Activated T-cell treated with anti-CD3 and anti-CD28 coated beads, Interleukin-2, amount 50 U/mL, for 4 hours (primary cell): Measurements from ENCODE around the gene DIS3L2. TPM values are rescaled to one million over a fixed set of nuclear protein-coding genes. Genes with fewer than 3 reads are reported as not detected.

Source experiments
- ATAC-seq, 2 donors: fragments of 200-7000 bp; cut with Tn5 transposase; one replicate each; pipeline ENCODE4 v1.10.0; 2021
- DNase-seq: peaks from one replicate; pipeline ENCODE4 v3.0.0-alpha.2; 2020
- H3K27me3 Mint-ChIP-seq: one replicate; pipeline ENCODE4 v1.8.0; 2021; ENCODE audit warnings: low read depth, mixed read lengths
- H3K36me3 Mint-ChIP-seq: one replicate; pipeline ENCODE4 v1.8.0; 2022; ENCODE audit warnings: mixed read lengths; ENCODE audit not compliant: insufficient read depth
- H3K4me1 Mint-ChIP-seq: one replicate; pipeline ENCODE4 v1.8.0; 2021; ENCODE audit warnings: low read depth, mixed read lengths
- H3K4me3 Mint-ChIP-seq: one replicate; pipeline ENCODE4 v1.8.0; 2021; ENCODE audit warnings: mild to moderate bottlenecking, moderate library complexity, mixed read lengths
- H3K9me3 Mint-ChIP-seq: one replicate; pipeline ENCODE4 v1.8.0; 2021; ENCODE audit warnings: mixed read lengths
- total RNA-seq, 3 donors: library from RNA; stranded (reverse); gene quantifications; one replicate each; pipeline ENCODE4 v1.2.1, GENCODE V29; 2021

The DIS3L2 gene
- total RNA-seq, 3 donors from 2014 or later: 38.5 to 43.7 (median 41.4) TPM

DNA sequence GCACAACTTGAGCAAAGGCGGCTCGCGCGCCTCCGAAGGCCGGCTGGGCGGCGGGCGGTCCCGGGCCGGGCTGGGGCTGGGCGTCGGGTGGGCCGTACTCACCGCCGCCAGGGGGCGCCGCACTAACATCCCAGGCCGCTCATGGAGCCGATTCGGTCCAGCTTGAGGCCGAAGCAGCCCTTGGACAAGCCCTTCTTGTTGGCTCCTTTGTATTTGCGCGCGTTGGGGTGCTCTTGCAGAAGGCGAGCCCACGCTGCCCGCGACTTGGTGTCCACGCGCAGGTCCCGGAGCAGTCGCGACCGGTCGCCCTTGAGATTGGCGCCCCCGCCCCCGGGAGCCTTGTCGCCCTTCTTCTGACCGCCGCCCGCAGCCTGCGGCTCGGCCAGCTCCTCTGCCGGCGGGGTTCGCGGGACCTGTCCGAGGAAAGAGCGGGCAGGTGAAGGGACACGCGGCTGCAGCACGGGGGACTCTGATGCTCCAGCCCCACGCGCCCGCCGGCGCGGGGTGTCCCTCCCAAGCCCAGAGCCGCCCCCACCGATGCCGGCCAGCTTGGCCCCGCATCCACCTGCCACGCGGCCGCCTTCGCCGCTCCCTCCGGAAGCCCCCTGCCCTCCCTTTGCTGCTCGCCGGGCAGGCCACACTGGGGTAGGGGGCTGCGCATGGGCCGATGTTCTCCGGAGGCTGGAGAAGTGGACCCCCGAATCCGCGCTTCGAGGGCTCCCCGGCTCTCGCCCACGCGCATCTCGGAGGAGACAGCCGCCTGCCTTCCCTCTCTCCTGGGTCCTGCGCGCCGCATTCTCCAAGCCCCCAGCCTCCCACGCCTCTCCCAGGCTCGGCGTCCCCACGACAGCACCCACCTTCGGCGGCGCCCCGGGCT, 36.0 kb upstream of the DIS3L2 start:
- H3K36me3 Mint-ChIP-seq: no peaks in the 10 kb centered on the region
- peaks cover 10% of the 10 kb centered on the region for H3K4me1 Mint-ChIP-seq
- ATAC-seq (peak; percentile 49 to 58), DNase-seq (peak; percentile 59)
- H3K9me3 Mint-ChIP-seq: no peaks in the 10 kb centered on the region
- H3K27me3 Mint-ChIP-seq: peaks cover 46% of the 10 kb centered on the region
- no peak overlapping the region for H3K4me3 Mint-ChIP-seq

DNA sequence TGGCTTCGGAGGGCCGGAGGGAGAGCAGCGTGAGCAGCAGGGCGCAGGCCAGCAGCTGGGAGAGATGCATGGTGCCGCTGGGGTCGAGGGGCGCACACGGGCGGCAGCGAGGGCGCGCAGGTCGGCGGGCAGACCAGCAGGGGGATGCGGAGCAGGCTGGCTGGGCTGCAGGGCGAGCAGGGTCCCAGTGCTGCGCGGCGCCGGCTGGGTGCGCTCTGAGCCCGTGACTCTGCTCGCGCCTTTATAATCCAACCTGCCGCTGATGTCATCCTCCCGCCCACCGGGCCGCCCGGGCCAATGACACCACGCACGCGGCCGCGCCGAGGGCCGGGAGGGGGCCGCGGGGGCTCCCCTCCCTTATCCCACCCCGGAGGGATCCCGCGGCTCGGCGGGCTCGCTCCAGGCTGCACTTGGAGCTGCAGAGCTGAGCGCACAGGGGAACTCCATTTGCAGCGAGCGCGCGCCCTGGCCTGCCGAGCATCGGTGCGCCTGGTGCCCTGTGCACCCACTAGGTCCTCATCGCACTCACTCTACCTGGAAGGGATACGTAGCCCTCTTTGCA, 35.3 kb upstream of the DIS3L2 start, which contains the start of gene NPPC:
Gene NPPC, minus strand, starts transcription at position 217 of the 562 bp plus-strand sequence. Its CDS starts 147 bp downstream, at position 70.
- H3K27me3 Mint-ChIP-seq: peaks cover 46% of the 10 kb centered on the region
- H3K4me1 Mint-ChIP-seq: peaks cover 10% of the 10 kb centered on the region
- ATAC-seq (peak; percentile 92 to 94), DNase-seq (peak; percentile 55)
- peak within 1 kb of the TSS; percentile 62 for H3K4me3 Mint-ChIP-seq
- H3K9me3 Mint-ChIP-seq: no peaks in the 10 kb centered on the region
- no peaks in the 10 kb centered on the region for H3K36me3 Mint-ChIP-seq

DNA sequence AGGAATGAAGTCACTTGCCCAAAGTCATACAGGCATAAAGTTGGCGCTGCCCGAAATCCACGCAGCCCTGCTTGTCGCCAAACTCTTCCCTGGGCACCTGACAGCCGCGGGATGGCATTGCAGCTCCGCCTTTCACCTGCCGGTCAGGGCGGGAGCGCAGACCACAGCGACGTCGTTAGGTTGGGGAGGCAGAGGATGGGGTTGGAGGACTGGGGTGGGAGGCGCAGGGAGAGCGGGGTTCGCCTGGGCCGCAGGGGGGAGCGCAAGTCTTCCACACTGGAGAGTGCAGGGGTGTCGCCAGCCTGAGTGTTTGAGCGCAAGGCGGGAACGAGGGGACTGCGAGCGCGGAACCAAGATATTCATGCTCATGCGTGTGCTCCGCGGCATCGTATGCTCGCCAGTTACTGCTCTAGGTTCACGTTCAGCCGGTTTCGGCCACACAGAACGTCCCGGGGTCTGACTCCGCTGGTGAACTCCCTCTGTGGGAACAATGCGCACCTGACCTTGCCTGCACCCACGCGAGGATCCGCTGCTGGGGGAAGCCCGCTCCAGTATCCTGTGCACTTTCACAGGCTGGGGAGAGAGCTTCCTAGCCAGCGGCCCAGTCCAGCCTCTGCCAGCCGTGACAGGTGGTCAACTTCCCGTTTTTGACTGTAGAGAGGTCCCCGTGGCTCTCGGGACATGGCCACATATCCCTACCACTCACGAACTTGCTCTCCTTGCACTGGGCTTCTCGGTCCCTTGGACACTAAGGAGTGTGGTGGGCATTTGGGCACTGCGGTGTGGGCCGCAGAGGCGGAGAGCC, 34.5 kb upstream of the DIS3L2 start:
- peaks cover 46% of the 10 kb centered on the region for H3K27me3 Mint-ChIP-seq
- no peaks in the 10 kb centered on the region for H3K36me3 Mint-ChIP-seq
- no peaks in the 10 kb centered on the region for H3K9me3 Mint-ChIP-seq
- peak; percentile 21 to 35 for ATAC-seq
- no peak for DNase-seq
- H3K4me1 Mint-ChIP-seq: peaks cover 10% of the 10 kb centered on the region
- peak overlapping the region; percentile 62 for H3K4me3 Mint-ChIP-seq

DNA sequence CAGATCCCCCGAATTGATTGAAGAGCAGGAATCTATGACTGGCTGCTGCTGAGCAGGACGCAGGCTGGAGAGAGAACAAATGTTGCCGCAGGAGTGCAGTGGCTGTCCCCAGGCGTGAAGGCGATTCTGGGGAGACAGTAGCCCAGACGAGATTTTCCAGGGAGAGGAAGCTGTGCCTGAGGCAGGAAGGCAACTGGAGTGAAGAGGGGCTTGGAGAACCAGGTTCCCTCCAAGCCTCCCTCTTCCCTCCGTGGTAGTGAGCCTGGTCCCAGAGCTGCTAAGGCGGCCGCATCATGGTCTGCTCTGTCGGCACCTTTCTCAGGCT, 34.0 kb upstream of the DIS3L2 start:
- Mint-ChIP-seq H3K4me1 (peaks cover 10% of the 10 kb centered on the region), H3K36me3 (no peaks in the 10 kb centered on the region), H3K4me3 (no peak overlapping the region), H3K9me3 (no peaks in the 10 kb centered on the region), H3K27me3 (peaks cover 41% of the 10 kb centered on the region)
- DNase-seq (no peak), ATAC-seq (no peak)

DNA sequence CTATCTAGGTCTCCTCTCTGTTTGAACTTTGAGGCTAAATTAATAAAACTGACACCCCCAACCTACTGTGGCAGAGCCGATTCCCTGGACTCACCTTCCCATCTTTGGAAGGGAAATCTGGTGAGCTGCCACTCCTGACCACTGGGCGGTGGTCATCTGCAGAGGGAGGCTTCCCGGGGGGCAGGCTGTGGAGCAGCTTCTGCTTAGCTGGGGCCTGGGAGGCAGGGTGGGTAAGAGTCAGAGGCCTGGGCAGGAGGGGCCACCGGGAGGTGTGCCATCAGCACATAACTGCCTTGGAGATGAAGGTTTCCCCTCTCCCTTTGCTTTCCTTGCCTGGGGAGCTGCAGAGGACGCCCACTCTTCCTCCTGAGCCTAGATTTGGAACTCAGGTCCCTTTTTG, 33.0 kb upstream of the DIS3L2 start:
- peaks cover 36% of the 10 kb centered on the region for H3K27me3 Mint-ChIP-seq
- peaks cover 10% of the 10 kb centered on the region for H3K4me1 Mint-ChIP-seq
- no peak overlapping the region for H3K4me3 Mint-ChIP-seq
- no peaks in the 10 kb centered on the region for H3K9me3 Mint-ChIP-seq
- DNase-seq (no peak), ATAC-seq (no peak)
- no peaks in the 10 kb centered on the region for H3K36me3 Mint-ChIP-seq

DNA sequence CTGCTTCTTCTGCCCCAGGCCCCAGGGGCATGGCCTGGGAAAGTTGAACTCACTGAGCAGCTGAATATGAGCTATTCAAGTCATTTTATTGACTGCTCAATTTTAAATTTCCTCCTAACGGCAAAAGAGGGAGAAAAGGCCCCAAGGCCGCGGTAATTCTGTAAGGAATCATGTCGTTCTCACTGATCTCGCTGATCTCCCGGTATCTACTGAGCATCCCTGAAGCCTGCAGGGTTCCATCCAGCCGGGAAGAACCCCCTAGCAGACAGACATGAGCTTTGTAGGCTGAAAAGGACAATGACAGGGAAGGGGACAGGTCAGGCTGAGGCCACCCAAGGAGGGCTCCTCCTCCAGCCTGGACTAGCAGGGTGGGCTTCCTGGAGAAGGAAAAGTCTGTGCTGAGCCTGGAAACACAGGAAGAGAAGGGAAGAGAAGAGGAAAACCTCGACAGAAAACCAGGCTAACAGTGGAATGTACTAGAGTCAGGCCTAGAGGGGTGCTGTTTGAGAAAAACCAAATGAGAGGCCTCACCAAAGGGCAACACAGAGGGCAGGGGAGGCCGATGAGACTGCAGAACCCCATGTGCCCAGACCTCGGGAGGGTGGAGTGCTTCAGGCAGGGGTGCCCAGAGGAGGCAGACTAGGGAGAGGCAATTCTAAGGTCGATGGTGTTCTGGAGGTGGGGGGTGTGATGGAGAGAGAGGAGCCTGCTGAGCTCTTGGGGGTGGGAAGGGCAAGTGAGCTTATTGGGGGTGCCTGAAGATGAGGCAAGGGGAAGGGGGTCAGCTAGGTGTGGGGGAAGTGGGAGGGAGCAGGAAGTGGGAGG, 32.4 kb upstream of the DIS3L2 start:
- ATAC-seq (no peak), DNase-seq (no peak)
- Mint-ChIP-seq H3K9me3 (no peaks in the 10 kb centered on the region), H3K4me1 (peaks cover 9% of the 10 kb centered on the region), H3K36me3 (no peaks in the 10 kb centered on the region), H3K4me3 (no peak overlapping the region), H3K27me3 (peaks cover 29% of the 10 kb centered on the region)

DNA sequence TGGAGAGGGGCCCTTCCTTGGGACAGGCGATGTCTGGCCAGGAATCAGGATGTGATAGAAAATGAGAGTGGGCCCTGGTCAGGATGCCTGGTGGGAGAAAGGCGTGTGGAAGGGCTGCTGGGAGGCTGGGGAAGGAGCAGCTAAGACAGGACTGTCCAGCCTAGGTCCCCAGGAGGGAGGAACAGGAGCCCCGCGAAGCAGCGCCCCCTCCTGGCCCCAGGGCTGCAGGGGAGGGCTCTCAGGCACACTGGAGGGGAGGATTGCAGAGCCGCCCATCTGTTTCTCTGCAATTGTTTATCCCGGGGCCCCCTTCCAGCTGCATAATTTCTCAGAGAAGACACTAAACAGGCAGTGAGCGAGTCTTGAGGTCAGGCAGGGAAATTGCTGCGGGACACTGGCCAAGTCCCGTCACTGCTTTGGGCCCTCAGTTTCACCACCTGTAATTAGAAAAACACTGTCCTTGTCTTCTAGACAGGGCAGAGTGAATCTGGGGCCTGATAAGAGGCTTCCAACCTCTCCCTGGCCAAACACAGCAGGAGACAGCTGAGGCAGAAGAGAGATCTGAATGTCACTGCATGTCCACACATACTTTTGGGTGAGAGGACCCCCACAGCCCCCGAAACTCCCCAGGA, 31.4 kb upstream of the DIS3L2 start:
- H3K4me1 Mint-ChIP-seq: peaks cover 6% of the 10 kb centered on the region
- H3K27me3 Mint-ChIP-seq: peaks cover 21% of the 10 kb centered on the region
- no peaks in the 10 kb centered on the region for H3K36me3 Mint-ChIP-seq
- no peaks in the 10 kb centered on the region for H3K9me3 Mint-ChIP-seq
- H3K4me3 Mint-ChIP-seq: no peak overlapping the region
- ATAC-seq: no peak
- no peak for DNase-seq

DNA sequence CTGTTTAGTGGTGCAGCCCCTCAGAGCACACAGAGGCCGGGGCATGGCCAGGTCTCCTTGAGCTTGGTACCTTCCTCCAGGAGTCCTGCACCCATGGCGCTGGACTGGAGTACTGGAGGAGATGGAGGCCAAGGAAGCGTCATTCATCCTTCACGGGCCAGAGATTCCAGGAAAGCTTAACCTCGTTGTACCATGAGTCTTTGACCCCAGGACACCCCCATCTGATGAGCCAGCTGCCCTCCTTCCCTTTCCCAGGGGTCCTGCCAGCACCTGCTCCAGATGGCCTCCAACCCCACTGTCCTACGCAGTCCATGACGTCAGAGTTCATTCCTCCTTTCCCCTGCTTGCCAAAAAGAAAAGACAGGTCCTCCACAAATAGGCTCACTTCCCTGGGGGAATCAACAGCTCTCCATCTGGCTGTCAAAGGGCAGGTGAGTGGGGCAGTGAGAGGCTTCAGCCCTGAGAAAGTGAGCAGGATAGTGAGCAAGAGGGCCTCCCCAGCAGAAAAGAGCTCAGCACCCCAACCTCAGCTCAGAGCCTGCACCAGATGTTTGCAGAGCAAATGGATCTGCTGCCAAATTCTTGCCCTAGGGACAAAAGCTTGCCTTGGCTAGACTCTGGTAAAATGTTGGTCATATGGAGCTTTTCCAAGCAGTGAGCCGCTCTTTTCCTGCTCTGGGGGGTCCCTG, 30.8 kb upstream of the DIS3L2 start:
- Mint-ChIP-seq H3K4me3 (no peak overlapping the region), H3K36me3 (no peaks in the 10 kb centered on the region), H3K27me3 (peaks cover 21% of the 10 kb centered on the region), H3K4me1 (peaks cover 6% of the 10 kb centered on the region), H3K9me3 (no peaks in the 10 kb centered on the region)
- no peak for DNase-seq
- ATAC-seq: no peak

DNA sequence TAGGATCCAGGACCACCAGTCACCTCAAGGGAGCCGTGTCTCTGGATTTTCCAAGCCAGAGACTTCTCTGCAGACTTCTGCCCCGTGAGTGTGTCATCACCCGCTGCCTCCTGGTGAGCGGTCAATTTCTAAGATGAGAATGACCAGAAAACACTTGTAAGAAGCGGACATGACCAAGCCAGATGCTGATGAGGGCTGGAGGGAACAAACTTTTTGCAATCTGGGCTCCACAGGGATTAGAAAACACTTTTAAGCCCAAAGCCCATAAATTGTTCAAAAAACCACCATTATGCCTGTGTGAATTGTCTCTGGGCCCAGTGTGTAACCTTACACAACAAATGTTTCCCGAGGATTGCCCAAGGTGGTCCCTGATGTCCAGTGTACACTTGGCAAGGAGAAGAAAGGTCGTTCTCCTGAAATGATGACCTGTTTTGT, 30.0 kb upstream of the DIS3L2 start:
- peaks cover 19% of the 10 kb centered on the region for H3K27me3 Mint-ChIP-seq
- no peak overlapping the region for H3K4me3 Mint-ChIP-seq
- no peaks in the 10 kb centered on the region for H3K9me3 Mint-ChIP-seq
- H3K36me3 Mint-ChIP-seq: no peaks in the 10 kb centered on the region
- ATAC-seq: no peak
- peaks cover 5% of the 10 kb centered on the region for H3K4me1 Mint-ChIP-seq
- no peak for DNase-seq

DNA sequence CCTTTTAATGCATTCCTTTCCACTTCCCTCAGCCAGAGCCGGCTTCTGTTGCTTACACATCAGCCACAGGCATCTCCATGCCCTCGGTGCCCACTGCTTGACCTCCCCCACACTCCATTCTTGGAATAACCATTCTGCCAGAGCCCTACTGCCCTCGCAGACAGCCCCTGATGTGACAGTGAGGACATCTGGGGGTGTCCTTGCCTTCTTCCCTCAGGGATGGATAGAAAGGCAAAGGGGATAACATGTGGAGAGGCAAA, 28.9 kb upstream of the DIS3L2 start:
- Mint-ChIP-seq H3K4me1 (no peaks in the 10 kb centered on the region), H3K9me3 (no peaks in the 10 kb centered on the region), H3K36me3 (no peaks in the 10 kb centered on the region), H3K4me3 (no peak overlapping the region), H3K27me3 (peaks cover 9% of the 10 kb centered on the region)
- DNase-seq (no peak), ATAC-seq (no peak)

DNA sequence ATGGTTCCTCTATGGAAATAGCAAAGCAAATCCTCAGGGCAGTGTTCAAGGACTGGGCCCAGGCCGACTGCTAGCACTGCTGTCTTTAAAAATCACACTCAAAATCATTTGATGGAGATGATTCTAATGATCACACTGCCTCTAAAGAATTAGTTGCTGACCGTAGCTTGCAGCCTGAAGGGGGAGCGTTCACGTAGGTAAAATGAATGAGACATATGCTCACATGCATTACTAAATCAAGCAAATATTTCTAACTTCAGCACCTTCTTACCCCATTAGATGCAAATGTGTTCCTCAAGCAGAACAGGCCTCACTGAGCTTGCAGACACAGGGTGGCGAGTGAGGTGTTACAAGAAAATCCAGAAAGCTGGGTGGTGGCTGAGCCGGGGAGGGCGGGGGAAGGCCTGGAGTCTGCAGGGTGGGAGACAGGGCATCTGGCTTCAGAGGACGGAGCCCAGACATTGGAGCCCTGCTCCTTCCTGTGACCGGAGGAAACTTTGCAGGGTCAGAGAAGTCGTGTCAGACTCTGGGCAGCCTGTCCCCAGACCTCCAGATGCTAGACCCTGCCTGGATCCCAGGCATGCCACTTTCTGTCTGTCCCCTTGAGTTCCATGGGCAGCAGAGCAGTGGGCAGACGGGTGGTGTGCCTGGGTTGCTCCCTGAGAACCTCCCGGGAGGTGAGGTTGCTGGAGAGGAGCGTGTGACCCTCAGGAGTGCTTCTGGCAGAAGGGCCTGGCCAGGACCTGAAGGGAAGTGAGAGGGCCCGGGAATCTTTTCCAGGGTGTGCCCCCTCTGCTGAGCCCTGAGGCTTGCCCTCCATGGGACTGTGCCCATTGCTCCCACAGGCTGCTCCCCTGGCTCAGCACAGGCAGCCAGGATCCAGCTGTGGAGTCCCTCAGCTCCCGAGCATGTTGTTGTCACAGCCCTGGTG, 28.3 kb upstream of the DIS3L2 start:
- H3K4me3 Mint-ChIP-seq: no peak overlapping the region
- DNase-seq (no peak), ATAC-seq (no peak)
- no peaks in the 10 kb centered on the region for H3K36me3 Mint-ChIP-seq
- no peaks in the 10 kb centered on the region for H3K4me1 Mint-ChIP-seq
- no peaks in the 10 kb centered on the region for H3K9me3 Mint-ChIP-seq
- H3K27me3 Mint-ChIP-seq: peaks cover 6% of the 10 kb centered on the region

DNA sequence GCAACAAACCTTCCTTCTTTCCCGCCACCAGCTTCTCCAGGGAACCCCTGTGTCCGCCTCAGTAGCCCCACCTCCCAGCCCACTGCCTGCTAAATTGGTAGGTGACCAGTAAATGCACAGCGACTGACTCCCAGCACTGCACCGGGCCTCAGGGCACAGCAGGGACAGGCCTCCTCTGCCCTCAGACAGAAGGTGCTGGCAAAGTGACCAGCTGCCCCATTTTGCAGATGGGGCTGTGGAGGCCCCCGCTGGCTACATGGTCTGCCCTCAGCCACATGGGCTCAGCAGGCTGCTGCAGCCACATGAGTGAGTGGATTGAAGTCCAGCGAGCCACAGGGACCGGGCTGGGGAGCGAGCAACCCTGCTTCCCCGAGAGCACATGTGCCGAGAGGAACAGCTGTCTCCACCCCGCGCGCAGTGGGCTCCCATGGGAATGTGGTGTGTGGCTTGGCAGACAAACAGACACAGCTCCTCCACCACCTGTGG, 27.6 kb upstream of the DIS3L2 start:
- Mint-ChIP-seq H3K9me3 (no peaks in the 10 kb centered on the region), H3K27me3 (peaks cover 6% of the 10 kb centered on the region), H3K36me3 (no peaks in the 10 kb centered on the region), H3K4me1 (no peaks in the 10 kb centered on the region), H3K4me3 (no peak overlapping the region)
- ATAC-seq (no peak), DNase-seq (no peak)
